HG03520 (cell line): ENCODE data around the gene MTCL3.

Experiments used
- ATAC-seq: cut with Tn5 transposase; IDR thresholded peaks from one replicate; pipeline ENCODE4 v1.9.1; 2021; ENCODE audit warnings: mild to moderate bottlenecking, moderate library complexity; ENCODE audit not compliant: unreplicated experiment

The MTCL3 gene

GRCh38 chr6:127471379-127472255, 47.5 kb downstream of the MTCL3 start:
- no peak for ATAC-seq

GRCh38 chr6:127468936-127469335, 50.2 kb downstream of the MTCL3 start:
- no peak for ATAC-seq

- ATAC-seq, result no peak
Measured at GRCh38 chr6:127466416-127466815, 52.7 kb downstream of the MTCL3 start.

- ATAC-seq, result peak; percentile 93
Measured at GRCh38 chr6:127464881-127465459, 54.2 kb downstream of the MTCL3 start.

GRCh38 chr6:127464161-127464880, 54.8 kb downstream of the MTCL3 start:
- ATAC-seq, result no peak

- no peak for ATAC-seq
Measured at GRCh38 chr6:127463056-127463455, 56.1 kb downstream of the MTCL3 start.

- no peak for ATAC-seq
Measured at GRCh38 chr6:127462376-127462775, 56.8 kb downstream of the MTCL3 start.

GRCh38 chr6:127460465-127460864, 58.7 kb downstream of the MTCL3 start:
- ATAC-seq, result no peak

GRCh38 chr6:127459231-127459641, 59.9 kb downstream of the MTCL3 start, which contains the start of gene KIAA0408:
Gene KIAA0408, minus strand, starts transcription at chr6:127459389. Its CDS starts 5,408 bp downstream, at chr6:127453981.
- no peak for ATAC-seq

- ATAC-seq, result no peak
Measured at GRCh38 chr6:127458817-127459216, 60.3 kb downstream of the MTCL3 start.

- ATAC-seq, result no peak
Measured at GRCh38 chr6:127458222-127458621, 60.9 kb downstream of the MTCL3 start.

GRCh38 chr6:127457456-127458064, 61.6 kb downstream of the MTCL3 start:
- no peak for ATAC-seq

GRCh38 chr6:127456465-127456864, 62.7 kb downstream of the MTCL3 start:
- ATAC-seq, result no peak

GRCh38 chr6:127453845-127454619, 65.1 kb downstream of the MTCL3 start:
- ATAC-seq, result no peak

- ATAC-seq, result no peak
Measured at GRCh38 chr6:127452803-127453202, 66.3 kb downstream of the MTCL3 start.

- no peak for ATAC-seq
Measured at GRCh38 chr6:127451388-127451787, 67.7 kb downstream of the MTCL3 start.

- no peak for ATAC-seq
Measured at GRCh38 chr6:127447780-127448179, 71.4 kb downstream of the MTCL3 start.

- ATAC-seq, result no peak
Measured at GRCh38 chr6:127446356-127446755, 72.8 kb downstream of the MTCL3 start.

- no peak for ATAC-seq
Measured at GRCh38 chr6:127441881-127442280, 77.3 kb downstream of the MTCL3 start.

- no peak for ATAC-seq
Measured at GRCh38 chr6:127439718-127440117, 79.4 kb downstream of the MTCL3 start.
